Left lung (tissue), 10 donors: Measurements from ENCODE around the gene WFS1. TPM values are rescaled to one million over a fixed set of nuclear protein-coding genes. Genes with fewer than 3 reads are reported as not detected.

Source experiments
- ATAC-seq: fragments of 200-7000 bp; cut with Tn5 transposase; one replicate; pipeline ENCODE4 v1.9.1; 2020; ENCODE audit warnings: moderate library complexity
- DNase-seq, 4 donors: peaks; one replicate each; pipeline ENCODE4 v3.0.0-alpha.2; 2013 to 2020
- H3K27ac ChIP-seq, 2 donors: fragments of 200-600 bp; sonication (generic) in 1 of 2; one replicate each; pipeline versions ENCODE4 v1.5.0 to v1.8.0; 2020 to 2021
- H3K27me3 ChIP-seq, 2 donors: fragments of 200-600 bp; sonication (generic) in 1 of 2; one replicate each; pipeline versions ENCODE4 v1.5.0 to v1.8.0; 2020 to 2021
- H3K36me3 ChIP-seq, 2 donors: fragments of 200-600 bp; sonication (generic) in 1 of 2; one replicate each; pipeline versions ENCODE4 v1.5.0 to v1.8.0; 2020 to 2021
- H3K4me1 ChIP-seq, 2 donors: fragments of 200-600 bp; one replicate each; pipeline ENCODE4 v1.8.0; 2021
- H3K4me3 ChIP-seq, 2 donors: fragments of 200-600 bp; sonication (generic) in 1 of 2; one replicate each; pipeline versions ENCODE4 v1.5.0 to v1.8.0; 2020 to 2021; ENCODE audit warnings: mild to moderate bottlenecking in 1 of 2
- H3K9me3 ChIP-seq, 2 donors: fragments of 200-600 bp; sonication (generic) in 1 of 2; one replicate each; pipeline versions ENCODE4 v1.5.0 to v1.8.0; 2020 to 2021
- CTCF ChIP-seq, 2 donors: fragments of 200-600 bp; sonication (generic) in 1 of 2; IDR thresholded peaks; one replicate each; pipeline versions ENCODE4 v1.5.0 to v1.8.0; 2021; ENCODE audit warnings: antibody characterized with exemption in 2 of 2
- intact Hi-C, 2 donors: fragments of 100-400 bp; cut with DNase I; formaldehyde crosslinking; loops; one replicate each; pipeline versions ENCODE4 v1.11.2 to v1.14.2; 2022
- polyA plus RNA-seq, 6 donors: library from polyadenylated mRNA; unstranded; fragments of 120-200 nt; gene quantifications; one replicate each; pipeline ENCODE4 v1.2.1, GENCODE V29; 2013; ENCODE audit not compliant: insufficient read length in 6 of 6
- total RNA-seq, 2 donors: library from RNA; stranded (reverse); fragmentation: NEBNext Ultra II Directional; extraction: Animal tissue kit (Norgen Biotek cat#: 25700); gene quantifications; one replicate each; pipeline ENCODE4 v1.2.1, GENCODE V29; 2021
- donor health status: DM: no; HTN: yes; CAD: no.
- donor health status: DM: no; HTN: no; CAD: no.

Gene WFS1
- total and polyA plus RNA-seq, 8 donors, result 33.8 to 103 (median 39.9) TPM

- no peak for ATAC-seq
These were observed 32.2 kb downstream of the WFS1 start for GRCh38 chr4:6301732-6302442.

GRCh38 chr4:6302869-6303268 lies 33.2 kb downstream of the WFS1 start:
- no peaks in the 10 kb centered on the region for H3K9me3 ChIP-seq
- intact Hi-C loops, result no loop called here
- no peak for ATAC-seq
- peaks cover 0 to 52% of the 10 kb centered on the region in 2 donors for H3K36me3 ChIP-seq
- H3K27ac ChIP-seq, result no peak overlapping the region
- peak in 1 of 4 donors; percentile 55 for DNase-seq
- no peak overlapping the region for H3K4me3 ChIP-seq
- no peaks in the 10 kb centered on the region for H3K4me1 ChIP-seq
- TF ChIP-seq CTCF (IDR thresholded peaks at IDR 0.05), result no peak
- peaks cover 0 to 13% of the 10 kb centered on the region in 2 donors for H3K27me3 ChIP-seq

More at GRCh38 chr4:6301732-6302442, 32.2 kb downstream of the WFS1 start:
- Histone ChIP-seq H3K36me3 (peaks cover 0 to 61% of the 10 kb centered on the region in 2 donors), H3K9me3 (no peaks in the 10 kb centered on the region), H3K4me1 (no peaks in the 10 kb centered on the region), H3K27ac (no peak overlapping the region), H3K4me3 (no peak overlapping the region), H3K27me3 (peaks cover 0 to 4% of the 10 kb centered on the region in 2 donors)
- peak in 1 of 4 donors; percentile 70 for DNase-seq
- intact Hi-C loops, result no loop called here
- TF ChIP-seq CTCF (IDR thresholded peaks at IDR 0.05), result no peak

GRCh38 chr4:6303943-6304342 lies 34.3 kb downstream of the WFS1 start:
- ATAC-seq (no peak), DNase-seq (no peak)
- no peak for TF ChIP-seq CTCF (IDR thresholded peaks at IDR 0.05)
- Histone ChIP-seq H3K4me1 (no peaks in the 10 kb centered on the region), H3K4me3 (no peak overlapping the region), H3K27me3 (peaks cover 3 to 24% of the 10 kb centered on the region in 2 donors), H3K9me3 (peaks cover 0 to 2% of the 10 kb centered on the region in 2 donors), H3K36me3 (peaks cover 0 to 45% of the 10 kb centered on the region in 2 donors), H3K27ac (no peak overlapping the region)
- intact Hi-C loops, result no loop called here

GRCh38 chr4:6306299-6306698 lies 36.6 kb downstream of the WFS1 start:
- no peak for TF ChIP-seq CTCF (IDR thresholded peaks at IDR 0.05)
- Histone ChIP-seq H3K9me3 (peaks cover 0 to 2% of the 10 kb centered on the region in 2 donors), H3K27ac (no peak overlapping the region), H3K27me3 (peaks cover 11 to 48% of the 10 kb centered on the region in 2 donors), H3K4me1 (no peaks in the 10 kb centered on the region), H3K36me3 (peaks cover 0 to 31% of the 10 kb centered on the region in 2 donors), H3K4me3 (no peak overlapping the region)
- no peak for ATAC-seq
- intact Hi-C loops, result no loop called here
- DNase-seq, result no peak

- intact Hi-C loops, result no loop called here
- peaks cover 11 to 54% of the 10 kb centered on the region in 2 donors for H3K27me3 ChIP-seq
- no peaks in the 10 kb centered on the region for H3K4me1 ChIP-seq
- TF ChIP-seq CTCF (IDR thresholded peaks at IDR 0.05), result no peak
- no peak overlapping the region for H3K27ac ChIP-seq
- no peak for DNase-seq
- H3K4me3 ChIP-seq, result no peak overlapping the region
- peaks cover 0 to 2% of the 10 kb centered on the region in 2 donors for H3K9me3 ChIP-seq
- ATAC-seq, result no peak
- peaks cover 0 to 22% of the 10 kb centered on the region in 2 donors for H3K36me3 ChIP-seq
These were observed 37.6 kb downstream of the WFS1 start for GRCh38 chr4:6307230-6307629.
